Measurements from ENCODE around the gene MCTP2.
"Not testable (repeated sequence)": the region's sequence is repeated elsewhere in the genome, so short reads cannot be mapped to it uniquely, and the experiment has no call there.

Gene MCTP2

GRCh38 chr15:94235646-94236045 lies 4.3 kb downstream of the MCTP2 start:
- DNase-seq, result no peak

GRCh38 chr15:94236608-94237007 lies 5.2 kb downstream of the MCTP2 start:
- no peak for DNase-seq

- DNase-seq, result no peak
Measured at GRCh38 chr15:94237903-94238302, 6.5 kb downstream of the MCTP2 start.

- DNase-seq, result no peak
Measured at GRCh38 chr15:94238539-94239118, 7.3 kb downstream of the MCTP2 start.

- no peak for DNase-seq
Measured at GRCh38 chr15:94239474-94239873, 8.1 kb downstream of the MCTP2 start.

GRCh38 chr15:94240480-94240879 lies 9.1 kb downstream of the MCTP2 start:
- no peak for DNase-seq

GRCh38 chr15:94242257-94242656 lies 10.9 kb downstream of the MCTP2 start:
- DNase-seq, result no peak

- DNase-seq, result not testable (repeated sequence)
Measured at GRCh38 chr15:94243003-94243402, 11.6 kb downstream of the MCTP2 start.

- no peak for DNase-seq
Measured at GRCh38 chr15:94243418-94243817, 12.1 kb downstream of the MCTP2 start.

- no peak for DNase-seq
Measured at GRCh38 chr15:94246016-94246415, 14.7 kb downstream of the MCTP2 start.

GRCh38 chr15:94247789-94248638 lies 16.7 kb downstream of the MCTP2 start:
- no peak for DNase-seq

GRCh38 chr15:94250801-94251200 lies 19.4 kb downstream of the MCTP2 start:
- DNase-seq, result no peak

GRCh38 chr15:94252223-94252766 lies 20.9 kb downstream of the MCTP2 start:
- no peak for DNase-seq

- DNase-seq, result no peak
Measured at GRCh38 chr15:94252906-94253491, 21.6 kb downstream of the MCTP2 start.

GRCh38 chr15:94253742-94254141 lies 22.4 kb downstream of the MCTP2 start:
- no peak for DNase-seq

GRCh38 chr15:94255540-94255939 lies 24.2 kb downstream of the MCTP2 start:
- no peak for DNase-seq

- no peak for DNase-seq
Measured at GRCh38 chr15:94256511-94256910, 25.1 kb downstream of the MCTP2 start.

GRCh38 chr15:94257776-94258175 lies 26.4 kb downstream of the MCTP2 start:
- DNase-seq, result not testable (repeated sequence)

- no peak for DNase-seq
Measured at GRCh38 chr15:94258246-94258645, 26.9 kb downstream of the MCTP2 start.

GRCh38 chr15:94259121-94259751 lies 27.9 kb downstream of the MCTP2 start:
- no peak for DNase-seq

GRCh38 chr15:94259863-94260262 lies 28.5 kb downstream of the MCTP2 start:
- no peak for DNase-seq

- DNase-seq, result no peak
Measured at GRCh38 chr15:94262201-94262600, 30.8 kb downstream of the MCTP2 start.
